AG04449 (cell line): Measurements from ENCODE around the gene SYNJ2.

Experiments used
- CTCF ChIA-PET: fragments of 350-600 bp; formaldehyde crosslinking; extraction: SDS; loops from one replicate; lab custom pipeline; 2021; ENCODE audit warnings: antibody characterized with exemption; lab: Yijun Ruan, JAX
- POLR2A ChIA-PET: fragments of 400-600, 350-600 bp; formaldehyde crosslinking; extraction: SDS; loops from one replicate; lab custom pipeline; 2020; ENCODE audit warnings: antibody characterized with exemption, inconsistent platforms; lab: Yijun Ruan, JAX
- DNase-seq: peaks from one replicate; pipeline ENCODE4 v3.0.0-alpha.2; 2010; ENCODE audit warnings: low read depth, low spot score
- H3K4me3 ChIP-seq: 2 replicates; pipeline ENCODE4 v1.5.1; 2011; ENCODE audit warnings: low read depth, mild to moderate bottlenecking, control low read depth, low read length
- CTCF ChIP-seq: IDR thresholded peaks from one replicate; pipeline ENCODE4 v1.5.1; 2011; ENCODE audit warnings: mild to moderate bottlenecking, moderate library complexity, low read length, control low read depth, inconsistent platforms; ENCODE audit not compliant: insufficient read depth; ENCODE audit errors: missing control alignments

SYNJ2 gene

GRCh38 chr6:157977176-157977804, 4.4 kb upstream of the SYNJ2 start:
- ChIA-PET POLR2A (interaction anchor here (0.8 kb wide), 1 partner anchor 9 kb away, joined by 3 read pairs; no protein-coding TSS in a partner anchor), CTCF (interaction anchor here (1.2 kb wide), 1 partner anchor 311 kb away, joined by 3 read pairs; no protein-coding TSS in a partner anchor)
- DNase-seq = no peak
- H3K4me3 ChIP-seq = no peak overlapping the region
- no peak for TF ChIP-seq CTCF

GRCh38 chr6:157978021-157978783, 3.5 kb upstream of the SYNJ2 start:
- H3K4me3 ChIP-seq = no peak overlapping the region
- no peak for DNase-seq
- POLR2A ChIA-PET = interaction anchor here (0.8 kb wide), 1 partner anchor 10 kb away, joined by 3 read pairs; no protein-coding TSS in a partner anchor
- TF ChIP-seq CTCF = no peak
- CTCF ChIA-PET = interaction anchor here (2.7 kb wide), 1 partner anchor 9 kb away, joined by 11 read pairs; no protein-coding TSS in a partner anchor

GRCh38 chr6:157980288-157981131, 1.2 kb upstream of the SYNJ2 start:
- ChIA-PET CTCF (interaction anchor here (1.3 to 6.6 kb wide), 3 partner anchors 9 to 91 kb away, joined by 8 to 90 read pairs (median 11); no protein-coding TSS in a partner anchor), POLR2A (no interaction called here)
- no peak for TF ChIP-seq CTCF
- H3K4me3 ChIP-seq = peak overlapping the region; percentile 77
- no peak for DNase-seq

- POLR2A ChIA-PET = interaction anchor here (1.4 kb wide), 1 partner anchor 22 kb away, joined by 6 read pairs; no protein-coding TSS in a partner anchor
- DNase-seq = no peak
- H3K4me3 ChIP-seq = peak overlapping the region; percentile 77
- no peak for TF ChIP-seq CTCF
- CTCF ChIA-PET = interaction anchor here (1.3 to 6.6 kb wide), 4 partner anchors 9 to 90 kb away, joined by 8 to 90 read pairs (median 15); no protein-coding TSS in a partner anchor
Measured at GRCh38 chr6:157981132-157981394, 600 bp upstream of the SYNJ2 start.

GRCh38 chr6:157982102-157982562, 469 bp downstream of the SYNJ2 start:
- ChIA-PET CTCF (interaction anchor here (1.0 to 6.6 kb wide), 14 partner anchors 10 to 212 kb away, joined by 3 to 90 read pairs (median 6); no protein-coding TSS in a partner anchor), POLR2A (interaction anchor here (1.4 to 1.7 kb wide), 2 partner anchors 21 to 90 kb away, joined by 6 to 7 read pairs; no protein-coding TSS in a partner anchor)
- peak overlapping the region; percentile 77 for H3K4me3 ChIP-seq
- no peak for DNase-seq
- no peak for TF ChIP-seq CTCF
